ENCODE data around the gene SETDB1.
A peak's percentile ranks its signal among the peaks of the same experiment; 100 is the strongest.

Gene SETDB1

GRCh38 chr1:150973258-150973835, 47.2 kb downstream of the SETDB1 start:
- Histone ChIP-seq H3K27ac (ENCODE audit: low read depth, low read length) (peak overlapping the region; percentile 84), H3K79me1 (ENCODE audit: low read length) (peaks cover 25% of the 10 kb centered on the region), H3K23ac (ENCODE audit: low read length) (peak overlapping the region; percentile 75), H3K27me3 (ENCODE audit: insufficient read depth, low read length, poor library complexity) (no peaks in the 10 kb centered on the region), H3K36me3 (ENCODE audit: control insufficient read depth, insufficient read depth, low read length) (peaks cover 6% of the 10 kb centered on the region), H3K79me2 (ENCODE audit: control insufficient read depth, insufficient read depth, low read length) (peaks cover 55% of the 10 kb centered on the region), H4K8ac (ENCODE audit: low read depth, low read length) (no peak overlapping the region), H3K4me2 (ENCODE audit: low read length) (peak overlapping the region; percentile 99), H2AK5ac (ENCODE audit: low read length) (peak overlapping the region; percentile 95), H3K9ac (ENCODE audit: low read length) (peak overlapping the region; percentile 83), H3K4ac (ENCODE audit: low read depth, low read length) (peak overlapping the region; percentile 99), H3K56ac (ENCODE audit: low read length) (peak overlapping the region; percentile 81), H2BK120ac (ENCODE audit: low read depth, low read length) (no peak overlapping the region), H3K4me1 (ENCODE audit: control insufficient read depth, low read depth, low read length) (peaks cover 32% of the 10 kb centered on the region), H3K18ac (ENCODE audit: low read length) (peak overlapping the region; percentile 98), H3K4me3 (ENCODE audit: low read length) (peak overlapping the region; percentile 88), H2BK15ac (replicated peaks; ENCODE audit: low read depth) (no peak overlapping the region), H4K5ac (ENCODE audit: low read length) (no peak overlapping the region), H2BK5ac (ENCODE audit: low read length) (peak overlapping the region; percentile 54)
- DNase-seq: no peak
- WGBS (ENCODE audit: extremely low coverage, insufficient coverage, low lambda C conversion rate): no CpG with 5 or more reads among the region's 15 CpGs

GRCh38 chr1:150973836-150974579, 47.8 kb downstream of the SETDB1 start:
- Histone ChIP-seq H3K4ac (ENCODE audit: low read depth, low read length) (peak overlapping the region; percentile 99), H2BK120ac (ENCODE audit: low read depth, low read length) (peak overlapping the region; percentile 64), H3K56ac (ENCODE audit: low read length) (peak overlapping the region; percentile 81), H3K79me1 (ENCODE audit: low read length) (peaks cover 19% of the 10 kb centered on the region), H4K5ac (ENCODE audit: low read length) (no peak overlapping the region), H3K4me2 (ENCODE audit: low read length) (peak overlapping the region; percentile 99), H3K36me3 (ENCODE audit: control insufficient read depth, insufficient read depth, low read length) (no peaks in the 10 kb centered on the region), H3K27ac (ENCODE audit: low read depth, low read length) (peak overlapping the region; percentile 84), H3K4me3 (ENCODE audit: low read length) (peak overlapping the region; percentile 88), H3K27me3 (ENCODE audit: insufficient read depth, low read length, poor library complexity) (no peaks in the 10 kb centered on the region), H3K18ac (ENCODE audit: low read length) (peak overlapping the region; percentile 98), H2BK15ac (replicated peaks; ENCODE audit: low read depth) (no peak overlapping the region), H3K9ac (ENCODE audit: low read length) (peak overlapping the region; percentile 83), H2AK5ac (ENCODE audit: low read length) (peak overlapping the region; percentile 95), H4K8ac (ENCODE audit: low read depth, low read length) (no peak overlapping the region), H3K23ac (ENCODE audit: low read length) (peak overlapping the region; percentile 95), H2BK5ac (ENCODE audit: low read length) (peak overlapping the region; percentile 54), H3K4me1 (ENCODE audit: control insufficient read depth, low read depth, low read length) (peaks cover 32% of the 10 kb centered on the region), H3K79me2 (ENCODE audit: control insufficient read depth, insufficient read depth, low read length) (peaks cover 49% of the 10 kb centered on the region)
- WGBS (ENCODE audit: extremely low coverage, insufficient coverage, low lambda C conversion rate): no CpG with 5 or more reads among the region's 67 CpGs
- DNase-seq: peak; percentile 50

- H2BK5ac ChIP-seq (ENCODE audit: low read length): peak within 1 kb of the TSS; percentile 54
- H4K8ac ChIP-seq (ENCODE audit: low read depth, low read length): no peak within 1 kb of the TSS
- peaks cover 42% of the 10 kb centered on the region for H3K79me2 ChIP-seq (ENCODE audit: control insufficient read depth, insufficient read depth, low read length)
- H3K27me3 ChIP-seq (ENCODE audit: insufficient read depth, low read length, poor library complexity): no peaks in the 10 kb centered on the region
- H3K9ac ChIP-seq (ENCODE audit: low read length): peak within 1 kb of the TSS; percentile 83
- peak within 1 kb of the TSS; percentile 95 for H2AK5ac ChIP-seq (ENCODE audit: low read length)
- peak within 1 kb of the TSS; percentile 95 for H3K23ac ChIP-seq (ENCODE audit: low read length)
- peak within 1 kb of the TSS; percentile 84 for H3K27ac ChIP-seq (ENCODE audit: low read depth, low read length)
- WGBS (ENCODE audit: extremely low coverage, insufficient coverage, low lambda C conversion rate): no CpG with 5 or more reads among the region's 106 CpGs
- H3K18ac ChIP-seq (ENCODE audit: low read length): peak within 1 kb of the TSS; percentile 98
- no peak within 1 kb of the TSS for H2BK15ac ChIP-seq (replicated peaks; ENCODE audit: low read depth)
- peaks cover 18% of the 10 kb centered on the region for H3K79me1 ChIP-seq (ENCODE audit: low read length)
- peaks cover 32% of the 10 kb centered on the region for H3K4me1 ChIP-seq (ENCODE audit: control insufficient read depth, low read depth, low read length)
- H4K5ac ChIP-seq (ENCODE audit: low read length): no peak within 1 kb of the TSS
- H2BK120ac ChIP-seq (ENCODE audit: low read depth, low read length): peak within 1 kb of the TSS; percentile 64
- peak within 1 kb of the TSS; percentile 81 for H3K56ac ChIP-seq (ENCODE audit: low read length)
- H3K4ac ChIP-seq (ENCODE audit: low read depth, low read length): peak within 1 kb of the TSS; percentile 99
- H3K36me3 ChIP-seq (ENCODE audit: control insufficient read depth, insufficient read depth, low read length): no peaks in the 10 kb centered on the region
- peak; percentile 87 for DNase-seq
- H3K4me2 ChIP-seq (ENCODE audit: low read length): peak within 1 kb of the TSS; percentile 99
- H3K4me3 ChIP-seq (ENCODE audit: low read length): peak within 1 kb of the TSS; percentile 88
Observed at GRCh38 chr1:150974580-150975478, 48.7 kb downstream of the SETDB1 start, which contains the start of gene CERS2. CERS2 (minus strand) TSS chr1:150974835; CDS start chr1:150969090, 5,745 bp downstream.

- no CpG with 5 or more reads among the region's 9 CpGs for WGBS (ENCODE audit: extremely low coverage, insufficient coverage, low lambda C conversion rate)
- Histone ChIP-seq H3K27me3 (ENCODE audit: insufficient read depth, low read length, poor library complexity) (no peaks in the 10 kb centered on the region), H3K4me2 (ENCODE audit: low read length) (no peak overlapping the region), H3K27ac (ENCODE audit: low read depth, low read length) (peak overlapping the region; percentile 15), H2BK5ac (ENCODE audit: low read length) (peak overlapping the region; percentile 41), H3K4me3 (ENCODE audit: low read length) (no peak overlapping the region), H4K8ac (ENCODE audit: low read depth, low read length) (no peak overlapping the region), H2AK5ac (ENCODE audit: low read length) (no peak overlapping the region), H4K5ac (ENCODE audit: low read length) (no peak overlapping the region), H3K4me1 (ENCODE audit: control insufficient read depth, low read depth, low read length) (peaks cover 28% of the 10 kb centered on the region), H2BK120ac (ENCODE audit: low read depth, low read length) (peak overlapping the region; percentile 7), H3K36me3 (ENCODE audit: control insufficient read depth, insufficient read depth, low read length) (no peaks in the 10 kb centered on the region), H3K56ac (ENCODE audit: low read length) (peak overlapping the region; percentile 76), H3K18ac (ENCODE audit: low read length) (peak overlapping the region; percentile 43), H2BK15ac (replicated peaks; ENCODE audit: low read depth) (no peak overlapping the region), H3K23ac (ENCODE audit: low read length) (no peak overlapping the region), H3K79me2 (ENCODE audit: control insufficient read depth, insufficient read depth, low read length) (peaks cover 28% of the 10 kb centered on the region), H3K79me1 (ENCODE audit: low read length) (peaks cover 14% of the 10 kb centered on the region), H3K9ac (ENCODE audit: low read length) (peak overlapping the region; percentile 52), H3K4ac (ENCODE audit: low read depth, low read length) (no peak overlapping the region)
- DNase-seq: peak; percentile 57
Observed at GRCh38 chr1:150976401-150976821, 50.2 kb downstream of the SETDB1 start.

- Histone ChIP-seq H3K56ac (ENCODE audit: low read length) (peak overlapping the region; percentile 73), H4K5ac (ENCODE audit: low read length) (no peak overlapping the region), H3K4ac (ENCODE audit: low read depth, low read length) (no peak overlapping the region), H3K79me2 (ENCODE audit: control insufficient read depth, insufficient read depth, low read length) (peaks cover 21% of the 10 kb centered on the region), H3K4me2 (ENCODE audit: low read length) (no peak overlapping the region), H3K4me1 (ENCODE audit: control insufficient read depth, low read depth, low read length) (peaks cover 28% of the 10 kb centered on the region), H3K27ac (ENCODE audit: low read depth, low read length) (peak overlapping the region; percentile 15), H3K4me3 (ENCODE audit: low read length) (no peak overlapping the region), H2BK120ac (ENCODE audit: low read depth, low read length) (no peak overlapping the region), H3K36me3 (ENCODE audit: control insufficient read depth, insufficient read depth, low read length) (no peaks in the 10 kb centered on the region), H3K23ac (ENCODE audit: low read length) (no peak overlapping the region), H3K9ac (ENCODE audit: low read length) (peak overlapping the region; percentile 8), H2BK15ac (replicated peaks; ENCODE audit: low read depth) (no peak overlapping the region), H4K8ac (ENCODE audit: low read depth, low read length) (no peak overlapping the region), H3K27me3 (ENCODE audit: insufficient read depth, low read length, poor library complexity) (no peaks in the 10 kb centered on the region), H2BK5ac (ENCODE audit: low read length) (peak overlapping the region; percentile 41), H2AK5ac (ENCODE audit: low read length) (no peak overlapping the region), H3K79me1 (ENCODE audit: low read length) (peaks cover 14% of the 10 kb centered on the region), H3K18ac (ENCODE audit: low read length) (peak overlapping the region; percentile 43)
- WGBS (ENCODE audit: extremely low coverage, insufficient coverage, low lambda C conversion rate): no CpG with 5 or more reads among the region's 11 CpGs
- DNase-seq: peak; percentile 83
Observed at GRCh38 chr1:150976879-150977694, 50.9 kb downstream of the SETDB1 start.

Data from mesendoderm (in vitro differentiated cells).